ENCODE results near the gene HOMER1.

GRCh38 chr5:79464695-79465332 is 49.1 kb downstream of the HOMER1 start:
- TF ChIP-seq, protein P1, sequence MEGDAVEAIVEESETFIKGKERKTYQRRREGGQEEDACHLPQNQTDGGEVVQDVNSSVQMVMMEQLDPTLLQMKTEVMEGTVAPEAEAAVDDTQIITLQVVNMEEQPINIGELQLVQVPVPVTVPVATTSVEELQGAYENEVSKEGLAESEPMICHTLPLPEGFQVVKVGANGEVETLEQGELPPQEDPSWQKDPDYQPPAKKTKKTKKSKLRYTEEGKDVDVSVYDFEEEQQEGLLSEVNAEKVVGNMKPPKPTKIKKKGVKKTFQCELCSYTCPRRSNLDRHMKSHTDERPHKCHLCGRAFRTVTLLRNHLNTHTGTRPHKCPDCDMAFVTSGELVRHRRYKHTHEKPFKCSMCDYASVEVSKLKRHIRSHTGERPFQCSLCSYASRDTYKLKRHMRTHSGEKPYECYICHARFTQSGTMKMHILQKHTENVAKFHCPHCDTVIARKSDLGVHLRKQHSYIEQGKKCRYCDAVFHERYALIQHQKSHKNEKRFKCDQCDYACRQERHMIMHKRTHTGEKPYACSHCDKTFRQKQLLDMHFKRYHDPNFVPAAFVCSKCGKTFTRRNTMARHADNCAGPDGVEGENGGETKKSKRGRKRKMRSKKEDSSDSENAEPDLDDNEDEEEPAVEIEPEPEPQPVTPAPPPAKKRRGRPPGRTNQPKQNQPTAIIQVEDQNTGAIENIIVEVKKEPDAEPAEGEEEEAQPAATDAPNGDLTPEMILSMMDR (IDR thresholded peaks at IDR 0.05; ENCODE audit: low read depth, low read length) = peak; percentile 44
- no peak for TF ChIP-seq MAX (IDR thresholded peaks at IDR 0.05; ENCODE audit: low read depth, low read length)
